Measurements from ENCODE around the gene TOPBP1.

Gene TOPBP1

DNA sequence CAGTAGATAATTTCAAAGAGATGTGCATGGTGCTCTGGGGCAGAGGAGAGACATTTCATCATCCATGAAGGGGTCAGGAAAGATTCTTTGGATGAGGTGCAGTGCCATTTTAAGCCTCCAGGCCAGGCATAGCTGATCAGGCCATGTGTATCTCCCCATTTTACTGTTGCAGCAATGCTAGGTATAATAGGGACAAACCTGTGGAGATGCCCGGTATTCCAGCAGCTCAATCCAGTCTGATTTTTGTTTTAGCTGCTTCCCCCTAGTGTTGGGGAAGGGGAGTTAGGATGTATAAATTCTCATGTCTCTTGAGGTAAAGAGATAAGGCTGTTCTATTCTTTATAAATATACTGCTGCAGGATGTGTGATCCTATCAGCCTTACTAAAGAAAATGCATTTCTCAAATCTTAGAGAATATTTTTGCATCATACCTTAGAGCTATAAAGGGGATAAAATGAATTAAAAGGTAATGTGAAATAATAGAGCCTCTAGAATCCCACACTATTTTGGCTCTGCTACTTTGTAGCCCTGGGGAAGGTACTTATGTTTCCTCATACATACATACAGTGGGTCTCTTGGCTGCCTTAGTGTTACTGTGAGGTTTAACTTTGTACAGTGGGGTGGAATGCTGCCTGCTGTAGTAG, 83.1 kb downstream of the TOPBP1 start:
- DNase-seq: no peak

DNA sequence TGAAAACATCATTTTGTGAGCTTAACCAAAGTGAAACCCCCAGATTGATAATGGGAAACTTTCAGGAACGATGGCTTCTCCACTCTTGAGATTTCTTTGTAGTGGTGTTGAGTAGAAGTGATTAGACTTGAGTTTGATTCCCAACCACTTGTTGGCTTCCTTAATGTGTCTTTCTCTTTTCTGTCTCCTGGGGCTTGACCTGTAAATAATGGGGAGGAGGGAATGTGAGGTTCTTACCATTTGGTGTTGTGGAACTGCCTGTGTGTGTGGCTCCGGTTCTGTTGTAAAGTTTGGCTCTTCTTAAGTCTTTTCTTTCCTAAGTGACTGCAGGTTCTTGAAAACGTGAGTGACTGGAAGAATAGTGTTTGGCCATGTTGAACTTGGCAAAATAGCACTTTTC, 85.6 kb downstream of the TOPBP1 start:
- Histone ChIP-seq H3K9ac (ENCODE audit: low read depth, low read length) (peak overlapping the region; percentile 87), H3K79me2 (ENCODE audit: insufficient read depth, low read length) (peaks cover 72% of the 10 kb centered on the region), H3K4me3 (ENCODE audit: low read depth in 1 of 2, low read length in 2 of 2) (peak overlapping the region in 1 of 2 experiments; percentile 96; a peak in 2 of 4 replicates)

More for the DNA sequence above, 83.1 kb downstream of the TOPBP1 start:
- no peak overlapping the region; a peak in 1 of 4 replicates for H3K4me3 ChIP-seq (ENCODE audit: low read depth in 1 of 2, low read length in 2 of 2)
- H3K4me1 ChIP-seq (ENCODE audit: insufficient read depth, low read length): peaks cover 41% of the 10 kb centered on the region
- peak overlapping the region; percentile 52 for H3K4me2 ChIP-seq (ENCODE audit: insufficient read depth, low read length)
- H3K9ac ChIP-seq (ENCODE audit: low read depth, low read length): no peak overlapping the region; the same call in 1 of the 2 replicates
- H2AFZ ChIP-seq (ENCODE audit: low read depth, low read length): no peak overlapping the region
- peaks cover 65% of the 10 kb centered on the region for H4K20me1 ChIP-seq (ENCODE audit: insufficient read depth, low read length)
- no peaks in the 10 kb centered on the region for H3K27me3 ChIP-seq (ENCODE audit: insufficient read depth, low read length, poor library complexity)
- H3K36me3 ChIP-seq (ENCODE audit: insufficient read depth, low read length): peaks cover 88% of the 10 kb centered on the region
- peaks cover 93% of the 10 kb centered on the region for H3K79me2 ChIP-seq (ENCODE audit: insufficient read depth, low read length)
- H3K27ac ChIP-seq (ENCODE audit: low read length): no peak overlapping the region
- ATAC-seq (ENCODE audit: insufficient read depth, low read depth): 0 out of 3 replicates have a peak, but pooled peaks have one; percentile 6
- H3K9me3 ChIP-seq (ENCODE audit: insufficient read depth, low read length, severe bottlenecking): no peaks in the 10 kb centered on the region
- TF ChIP-seq, protein P1, sequence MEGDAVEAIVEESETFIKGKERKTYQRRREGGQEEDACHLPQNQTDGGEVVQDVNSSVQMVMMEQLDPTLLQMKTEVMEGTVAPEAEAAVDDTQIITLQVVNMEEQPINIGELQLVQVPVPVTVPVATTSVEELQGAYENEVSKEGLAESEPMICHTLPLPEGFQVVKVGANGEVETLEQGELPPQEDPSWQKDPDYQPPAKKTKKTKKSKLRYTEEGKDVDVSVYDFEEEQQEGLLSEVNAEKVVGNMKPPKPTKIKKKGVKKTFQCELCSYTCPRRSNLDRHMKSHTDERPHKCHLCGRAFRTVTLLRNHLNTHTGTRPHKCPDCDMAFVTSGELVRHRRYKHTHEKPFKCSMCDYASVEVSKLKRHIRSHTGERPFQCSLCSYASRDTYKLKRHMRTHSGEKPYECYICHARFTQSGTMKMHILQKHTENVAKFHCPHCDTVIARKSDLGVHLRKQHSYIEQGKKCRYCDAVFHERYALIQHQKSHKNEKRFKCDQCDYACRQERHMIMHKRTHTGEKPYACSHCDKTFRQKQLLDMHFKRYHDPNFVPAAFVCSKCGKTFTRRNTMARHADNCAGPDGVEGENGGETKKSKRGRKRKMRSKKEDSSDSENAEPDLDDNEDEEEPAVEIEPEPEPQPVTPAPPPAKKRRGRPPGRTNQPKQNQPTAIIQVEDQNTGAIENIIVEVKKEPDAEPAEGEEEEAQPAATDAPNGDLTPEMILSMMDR (IDR thresholded peaks at IDR 0.05; ENCODE audit: borderline replicate concordance, extremely low read depth, low read length, poor library complexity, severe bottlenecking): peak; percentile 50
- TF ChIP-seq EZH2 (IDR thresholded peaks at IDR 0.05; ENCODE audit: borderline replicate concordance, low read depth, low read length, severe bottlenecking): no peak

DNA sequence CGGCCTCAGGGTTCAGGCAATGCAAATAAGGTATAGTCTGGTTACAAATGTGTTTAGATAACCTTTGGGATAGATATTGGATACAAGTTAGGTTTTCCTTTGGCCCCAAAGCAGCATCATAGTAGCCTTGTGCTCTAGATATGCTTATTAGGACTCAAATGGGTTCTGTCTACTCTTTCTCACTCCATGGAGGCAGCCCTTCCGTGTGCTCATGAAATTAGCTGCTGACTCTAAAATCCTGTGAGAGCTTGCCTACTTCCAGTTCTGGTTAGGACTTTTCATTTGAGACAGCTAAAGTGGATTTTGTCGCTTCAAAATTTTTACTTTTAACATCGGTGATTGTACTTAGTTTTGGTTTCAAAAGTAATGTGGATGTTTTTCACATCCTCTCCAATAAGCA, 86.7 kb downstream of the TOPBP1 start:
- DNase-seq (no peak), ATAC-seq (ENCODE audit: insufficient read depth, low read depth) (no peak)
- H3K9ac ChIP-seq (ENCODE audit: low read depth, low read length): peak overlapping the region; percentile 87
- H3K4me1 ChIP-seq (ENCODE audit: insufficient read depth, low read length): peaks cover 53% of the 10 kb centered on the region
- H3K27ac ChIP-seq (ENCODE audit: low read length): peak overlapping the region; percentile 86
- no peaks in the 10 kb centered on the region for H3K27me3 ChIP-seq (ENCODE audit: insufficient read depth, low read length, poor library complexity)
- peaks cover 47% of the 10 kb centered on the region for H4K20me1 ChIP-seq (ENCODE audit: insufficient read depth, low read length)
- H3K36me3 ChIP-seq (ENCODE audit: insufficient read depth, low read length): peaks cover 53% of the 10 kb centered on the region
- peaks cover 61% of the 10 kb centered on the region for H3K79me2 ChIP-seq (ENCODE audit: insufficient read depth, low read length)
- peak overlapping the region; percentile 89 for H3K4me2 ChIP-seq (ENCODE audit: insufficient read depth, low read length)
- TF ChIP-seq, protein P1 (IDR thresholded peaks at IDR 0.05; ENCODE audit: borderline replicate concordance, extremely low read depth, low read length, poor library complexity, severe bottlenecking): no peak
- TF ChIP-seq EZH2 (IDR thresholded peaks at IDR 0.05; ENCODE audit: borderline replicate concordance, low read depth, low read length, severe bottlenecking): no peak
- H3K4me3 ChIP-seq (ENCODE audit: low read depth in 1 of 2, low read length in 2 of 2): peak overlapping the region; percentile 95 to 96
- no peak overlapping the region for H2AFZ ChIP-seq (ENCODE audit: low read depth, low read length)
- H3K9me3 ChIP-seq (ENCODE audit: insufficient read depth, low read length, severe bottlenecking): no peaks in the 10 kb centered on the region

More for the DNA sequence above, 85.6 kb downstream of the TOPBP1 start:
- peak overlapping the region; percentile 40; the same call in 1 of the 2 replicates for H3K27ac ChIP-seq (ENCODE audit: low read length)
- H3K36me3 ChIP-seq (ENCODE audit: insufficient read depth, low read length): peaks cover 64% of the 10 kb centered on the region
- H3K9me3 ChIP-seq (ENCODE audit: insufficient read depth, low read length, severe bottlenecking): no peaks in the 10 kb centered on the region
- peaks cover 50% of the 10 kb centered on the region for H4K20me1 ChIP-seq (ENCODE audit: insufficient read depth, low read length)
- no peaks in the 10 kb centered on the region for H3K27me3 ChIP-seq (ENCODE audit: insufficient read depth, low read length, poor library complexity)
- H3K4me1 ChIP-seq (ENCODE audit: insufficient read depth, low read length): peaks cover 53% of the 10 kb centered on the region
- DNase-seq (no peak), ATAC-seq (ENCODE audit: insufficient read depth, low read depth) (no peak)
- H3K4me2 ChIP-seq (ENCODE audit: insufficient read depth, low read length): peak overlapping the region; percentile 89
- TF ChIP-seq, protein P1 (IDR thresholded peaks at IDR 0.05; ENCODE audit: borderline replicate concordance, extremely low read depth, low read length, poor library complexity, severe bottlenecking): no peak
- TF ChIP-seq EZH2 (IDR thresholded peaks at IDR 0.05; ENCODE audit: borderline replicate concordance, low read depth, low read length, severe bottlenecking): no peak
- H2AFZ ChIP-seq (ENCODE audit: low read depth, low read length): no peak overlapping the region

Measured in DND-41 (cell line).